NOMO-1 treated with DMSO at 0.1 percent for 48 hours (cell line): Measurements from ENCODE around the gene DOCK1.

Source experiments
- DNase-seq: peaks from one replicate; lab custom pipeline; 2025; ENCODE audit not compliant: unreplicated experiment; lab: John Stamatoyannopoulos, UW

The DOCK1 gene

GRCh38 chr10:127003032-127003685 lies 97.9 kb downstream of the DOCK1 start:
- no peak for DNase-seq

- DNase-seq, result no peak
These were observed 101.2 kb downstream of the DOCK1 start for GRCh38 chr10:127006453-127006852.

DNA sequence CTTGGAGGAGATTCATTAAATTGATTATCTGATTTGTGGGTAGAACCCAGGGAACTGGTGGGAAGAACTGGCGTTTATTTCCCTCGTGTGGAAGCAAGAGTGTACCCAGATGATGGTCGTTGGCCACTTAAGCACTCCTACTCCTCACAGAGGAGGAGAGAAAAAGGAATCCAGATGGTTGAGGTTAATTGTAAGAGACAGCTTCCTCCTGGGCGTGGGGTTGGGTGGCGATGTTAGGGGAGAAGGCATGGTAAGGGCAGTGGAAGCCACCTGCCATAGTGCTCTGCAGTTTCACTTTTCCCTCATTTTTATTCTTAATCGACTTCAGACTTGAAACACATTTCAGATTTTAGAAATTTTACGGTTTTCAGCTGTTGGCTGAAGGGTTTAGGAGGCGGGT lies 104.1 kb downstream of the DOCK1 start:
- no peak for DNase-seq

GRCh38 chr10:127011174-127011573 lies 105.9 kb downstream of the DOCK1 start:
- no peak for DNase-seq

DNA sequence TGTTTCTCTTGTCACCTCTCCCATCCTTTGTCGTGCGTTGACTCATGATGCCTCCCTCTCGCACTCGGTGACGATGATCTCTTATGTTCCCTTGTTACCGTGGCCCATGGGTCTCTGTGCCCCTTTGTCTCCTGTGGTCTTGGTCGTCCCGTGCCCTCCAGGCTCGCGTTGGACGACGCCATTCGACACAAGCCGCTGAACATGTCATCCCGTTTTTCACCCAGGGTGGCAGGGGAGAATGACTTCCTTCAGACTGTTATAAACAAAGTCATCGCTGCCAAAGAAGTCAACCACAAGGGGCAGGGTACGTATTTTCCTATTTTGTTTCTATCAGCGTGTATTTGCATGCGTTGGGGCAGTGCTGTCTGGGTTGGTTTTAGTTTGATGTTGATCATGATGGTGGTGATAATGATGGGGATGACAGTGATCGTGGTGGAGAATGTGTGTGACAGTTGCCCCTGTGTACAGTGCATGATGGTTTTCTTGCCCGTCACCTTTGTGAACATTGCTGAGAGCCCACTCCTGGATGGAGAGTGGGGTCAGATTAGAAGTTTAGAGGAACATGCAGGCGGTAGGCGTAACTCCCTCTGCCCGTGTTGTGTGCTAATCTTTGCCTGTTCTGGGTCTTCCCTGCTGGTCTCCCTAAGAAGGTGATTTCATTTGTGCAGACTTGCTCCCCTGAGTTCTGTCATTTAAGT lies 107.0 kb downstream of the DOCK1 start:
- DNase-seq, result no peak

- no peak for DNase-seq
These were observed 107.5 kb downstream of the DOCK1 start for GRCh38 chr10:127012769-127013152.

DNA sequence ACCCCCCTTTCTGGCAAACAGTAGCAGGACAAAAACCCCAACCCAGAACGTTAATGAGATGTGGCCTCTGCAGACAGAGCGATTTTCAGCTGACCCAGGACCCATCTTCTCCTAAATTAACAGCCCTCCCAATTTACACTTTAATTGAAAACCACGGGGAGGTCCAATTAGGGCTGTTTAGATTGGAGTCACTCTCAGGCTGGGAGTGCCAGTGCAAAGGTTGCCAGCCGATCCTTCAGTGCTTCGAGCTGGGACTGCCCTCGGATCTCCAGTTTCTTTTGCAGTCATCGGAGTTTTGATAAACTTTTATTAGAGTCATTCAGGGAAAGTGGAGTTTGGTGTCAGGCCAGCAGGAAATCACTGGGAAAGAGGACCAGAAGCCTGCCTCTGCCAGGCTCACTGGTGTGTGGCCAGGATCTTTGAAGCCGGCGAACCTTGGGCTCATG lies 108.0 kb downstream of the DOCK1 start:
- no peak for DNase-seq

GRCh38 chr10:127013691-127014473 lies 108.7 kb downstream of the DOCK1 start:
- no peak for DNase-seq

GRCh38 chr10:127014671-127015070 lies 109.4 kb downstream of the DOCK1 start:
- no peak for DNase-seq

- no peak for DNase-seq
These were observed 110.1 kb downstream of the DOCK1 start for GRCh38 chr10:127015373-127015772.

DNA sequence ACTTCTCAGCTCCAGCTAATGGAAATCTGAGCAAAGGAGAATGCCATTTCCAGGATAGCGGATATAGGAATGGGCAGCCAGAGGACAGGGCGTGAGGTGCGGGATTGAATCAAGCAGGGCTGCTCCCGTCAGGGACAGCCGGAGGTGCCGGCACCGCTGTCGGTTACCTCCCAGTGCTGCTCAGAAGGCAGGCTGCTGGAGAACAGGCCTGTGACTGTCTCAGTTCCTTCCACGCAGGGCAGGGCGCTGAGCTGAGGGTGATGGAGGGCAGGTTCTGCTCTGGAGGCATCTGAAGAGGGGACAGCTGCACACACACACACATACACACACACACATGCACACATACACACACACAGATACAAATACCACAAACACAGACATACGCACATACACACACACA lies 111.1 kb downstream of the DOCK1 start:
- DNase-seq, result no peak

GRCh38 chr10:127017541-127018297 lies 112.5 kb downstream of the DOCK1 start:
- no peak for DNase-seq

GRCh38 chr10:127018298-127018650 lies 113.0 kb downstream of the DOCK1 start:
- no peak for DNase-seq

- no peak for DNase-seq
These were observed 113.5 kb downstream of the DOCK1 start for GRCh38 chr10:127018766-127019165.

DNA sequence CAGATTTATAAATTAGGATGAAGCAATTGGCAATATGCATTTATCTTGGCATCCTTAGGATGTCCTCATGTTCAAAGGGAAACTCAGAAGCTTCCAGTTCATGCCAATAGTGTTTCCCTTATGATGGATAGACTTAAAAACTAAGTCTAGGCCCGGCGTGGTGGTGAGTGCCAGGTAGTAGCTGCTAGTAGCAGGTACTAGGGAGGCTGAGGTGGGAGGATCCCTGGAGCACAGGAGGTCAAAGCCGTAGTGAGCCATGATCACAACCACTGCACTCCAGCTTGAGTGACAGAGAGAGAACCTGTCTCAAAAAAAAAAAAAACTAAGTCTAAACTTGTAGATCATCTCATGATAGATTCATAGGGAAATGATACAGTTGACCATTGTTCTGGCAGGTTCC lies 115.0 kb downstream of the DOCK1 start:
- no peak for DNase-seq

GRCh38 chr10:127021801-127022200 lies 116.6 kb downstream of the DOCK1 start:
- DNase-seq, result no peak

GRCh38 chr10:127024685-127025435 lies 119.6 kb downstream of the DOCK1 start:
- no peak for DNase-seq

GRCh38 chr10:127027786-127028185 lies 122.6 kb downstream of the DOCK1 start:
- no peak for DNase-seq

DNA sequence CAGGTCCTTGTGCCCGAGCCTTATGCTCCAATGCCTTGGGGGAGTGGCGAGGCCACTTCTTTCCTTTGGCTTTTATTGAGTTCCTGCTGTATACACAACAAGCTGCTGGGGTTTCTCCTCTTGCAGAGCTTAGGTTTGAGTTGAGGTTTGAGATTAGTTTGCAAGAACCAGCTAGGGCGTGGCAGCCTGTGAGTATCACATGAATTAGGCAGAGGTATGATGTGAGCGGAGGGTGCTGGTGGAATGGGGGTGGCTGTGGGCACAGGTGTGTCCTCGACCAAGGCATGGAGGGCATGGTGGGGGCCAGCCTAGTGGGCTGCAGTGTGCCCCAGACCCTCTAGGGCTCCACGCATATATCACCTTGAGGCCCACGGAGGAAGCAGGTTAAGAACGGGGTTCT lies 123.3 kb downstream of the DOCK1 start:
- no peak for DNase-seq

DNA sequence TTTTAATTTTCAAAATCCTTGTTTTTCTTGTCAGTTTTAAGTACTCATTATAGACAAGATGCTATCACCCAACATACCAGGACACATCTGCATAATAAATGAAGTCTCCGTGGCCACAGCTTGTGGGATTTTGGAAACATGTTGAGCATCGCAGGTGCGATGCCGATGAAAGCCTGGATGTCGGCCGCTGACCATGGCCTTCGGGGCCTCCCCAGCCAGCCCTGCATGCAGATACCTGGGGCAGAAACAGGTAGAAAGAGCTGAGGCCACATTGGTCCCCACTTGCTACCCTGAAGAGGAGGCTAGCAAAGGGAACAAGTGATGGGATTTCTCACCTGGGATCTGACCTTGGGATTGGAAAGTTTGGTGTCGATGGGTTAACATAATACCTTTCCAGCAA lies 123.8 kb downstream of the DOCK1 start:
- no peak for DNase-seq
